NCI-H1930 (cell line): ENCODE results near the gene RBM44.
A peak's percentile ranks its signal among the peaks of the same experiment; 100 is the strongest.
"Not testable (repeated sequence)": the region's sequence is repeated elsewhere in the genome, so short reads cannot be mapped to it uniquely, and the experiment has no call there.

Experiments used
- DNase-seq, 2 experiments: peaks; one replicate each; lab custom pipeline; 2025; lab: John Stamatoyannopoulos, UW

Gene RBM44

GRCh38 chr2:237848940-237849339 is 50.4 kb downstream of the RBM44 start:
- DNase-seq, result not testable (repeated sequence)

- no peak for DNase-seq
Observed at GRCh38 chr2:237854295-237854694, 55.7 kb downstream of the RBM44 start.

- DNase-seq, result no peak
Observed at GRCh38 chr2:237857791-237858190, 59.2 kb downstream of the RBM44 start.

GRCh38 chr2:237858294-237859081 is 59.9 kb downstream of the RBM44 start:
- peak in 1 of 2 experiments; percentile 44 for DNase-seq

- no peak for DNase-seq
Observed at GRCh38 chr2:237859082-237859433, 60.5 kb downstream of the RBM44 start.

- no peak for DNase-seq
Observed at GRCh38 chr2:237859533-237860272, 61.1 kb downstream of the RBM44 start, which contains the start of gene RAMP1. RAMP1 (plus strand) TSS chr2:237859623; CDS start chr2:237859676, 53 bp downstream.

GRCh38 chr2:237860273-237860935 is 61.8 kb downstream of the RBM44 start:
- no peak for DNase-seq

- no peak for DNase-seq
Observed at GRCh38 chr2:237861875-237862527, 63.4 kb downstream of the RBM44 start.

GRCh38 chr2:237862528-237862895 is 63.9 kb downstream of the RBM44 start:
- no peak for DNase-seq

GRCh38 chr2:237863102-237863511 is 64.5 kb downstream of the RBM44 start:
- DNase-seq, result no peak

- DNase-seq, result no peak
Observed at GRCh38 chr2:237863689-237864443, 65.3 kb downstream of the RBM44 start.

GRCh38 chr2:237864444-237864931 is 65.9 kb downstream of the RBM44 start:
- no peak for DNase-seq

GRCh38 chr2:237864940-237865622 is 66.5 kb downstream of the RBM44 start:
- no peak for DNase-seq

- no peak for DNase-seq
Observed at GRCh38 chr2:237865623-237866041, 67.1 kb downstream of the RBM44 start.

GRCh38 chr2:237866101-237866621 is 67.6 kb downstream of the RBM44 start:
- no peak for DNase-seq

- DNase-seq, result no peak
Observed at GRCh38 chr2:237867465-237867864, 68.9 kb downstream of the RBM44 start.

- DNase-seq, result not testable (repeated sequence)
Observed at GRCh38 chr2:237868074-237868473, 69.5 kb downstream of the RBM44 start.

- no peak for DNase-seq
Observed at GRCh38 chr2:237868631-237869342, 70.2 kb downstream of the RBM44 start.

- DNase-seq, result no peak
Observed at GRCh38 chr2:237869343-237870102, 70.9 kb downstream of the RBM44 start.
